ENCODE results near the gene PEX3.

- TF ChIP-seq POLR2AphosphoS5 (IDR thresholded peaks at IDR 0.05; ENCODE audit: low read depth, low read length) (no peak), REST (IDR thresholded peaks at IDR 0.05; ENCODE audit: insufficient read depth in 1 of 2, low read depth in 2 of 2, low read length in 2 of 2) (no peak), SIN3A (IDR thresholded peaks at IDR 0.05; ENCODE audit: borderline replicate concordance, insufficient read depth, low read length) (no peak), TAF1 (IDR thresholded peaks at IDR 0.05; ENCODE audit: borderline replicate concordance, insufficient read depth, low read length) (no peak), FOXP2 (optimal IDR thresholded peaks at IDR 0.05; ENCODE audit: borderline replicate concordance, extremely low read depth, extremely low read length, insufficient read depth) (no peak)
Measured at GRCh38 chr6:143505111-143505510, 54.5 kb downstream of the PEX3 start.
